Panc1 (cell line): ENCODE data around the gene DENND11.

Experiments used
- POLR2AphosphoS5 ChIP-seq: IDR thresholded peaks from 2 replicates; pipeline ENCODE4 v1.6.1; 2012; ENCODE audit warnings: mild to moderate bottlenecking, low read depth, low read length, moderate library complexity
- SIN3A ChIP-seq: IDR thresholded peaks from 2 replicates; pipeline ENCODE4 v1.6.1; 2012; ENCODE audit warnings: low read depth, mild to moderate bottlenecking, low read length, moderate library complexity, borderline replicate concordance; ENCODE audit not compliant: insufficient read depth
- TCF7L2 ChIP-seq: IDR thresholded peaks from 2 replicates; pipeline ENCODE4 v1.6.1; 2011; ENCODE audit warnings: mild to moderate bottlenecking, low read depth, low read length, inconsistent platforms
- TF ChIP-seq, protein P1 (sequence below): fragments of 450-650 bp; IDR thresholded peaks from 2 replicates; pipeline ENCODE4 v1.5.1; 2017; ENCODE audit warnings: mild to moderate bottlenecking
- TF ChIP-seq, protein P2 (sequence below), 2 experiments: IDR thresholded peaks; 2 replicates each; pipeline ENCODE4 v1.6.1; 2011 to 2012; ENCODE audit warnings: low read depth in 2 of 2, control low read depth in 1 of 2, low read length in 1 of 2, mild to moderate bottlenecking in 1 of 2, moderate library complexity in 1 of 2; ENCODE audit not compliant: insufficient read depth in 1 of 2

GRCh38 chr7:141663081-141663849, 38.7 kb downstream of the DENND11 start:
- TF ChIP-seq, protein P1, sequence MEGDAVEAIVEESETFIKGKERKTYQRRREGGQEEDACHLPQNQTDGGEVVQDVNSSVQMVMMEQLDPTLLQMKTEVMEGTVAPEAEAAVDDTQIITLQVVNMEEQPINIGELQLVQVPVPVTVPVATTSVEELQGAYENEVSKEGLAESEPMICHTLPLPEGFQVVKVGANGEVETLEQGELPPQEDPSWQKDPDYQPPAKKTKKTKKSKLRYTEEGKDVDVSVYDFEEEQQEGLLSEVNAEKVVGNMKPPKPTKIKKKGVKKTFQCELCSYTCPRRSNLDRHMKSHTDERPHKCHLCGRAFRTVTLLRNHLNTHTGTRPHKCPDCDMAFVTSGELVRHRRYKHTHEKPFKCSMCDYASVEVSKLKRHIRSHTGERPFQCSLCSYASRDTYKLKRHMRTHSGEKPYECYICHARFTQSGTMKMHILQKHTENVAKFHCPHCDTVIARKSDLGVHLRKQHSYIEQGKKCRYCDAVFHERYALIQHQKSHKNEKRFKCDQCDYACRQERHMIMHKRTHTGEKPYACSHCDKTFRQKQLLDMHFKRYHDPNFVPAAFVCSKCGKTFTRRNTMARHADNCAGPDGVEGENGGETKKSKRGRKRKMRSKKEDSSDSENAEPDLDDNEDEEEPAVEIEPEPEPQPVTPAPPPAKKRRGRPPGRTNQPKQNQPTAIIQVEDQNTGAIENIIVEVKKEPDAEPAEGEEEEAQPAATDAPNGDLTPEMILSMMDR, result no peak
- TF ChIP-seq POLR2AphosphoS5 (no peak), SIN3A (no peak), TCF7L2 (no peak)
- TF ChIP-seq, protein P2, sequence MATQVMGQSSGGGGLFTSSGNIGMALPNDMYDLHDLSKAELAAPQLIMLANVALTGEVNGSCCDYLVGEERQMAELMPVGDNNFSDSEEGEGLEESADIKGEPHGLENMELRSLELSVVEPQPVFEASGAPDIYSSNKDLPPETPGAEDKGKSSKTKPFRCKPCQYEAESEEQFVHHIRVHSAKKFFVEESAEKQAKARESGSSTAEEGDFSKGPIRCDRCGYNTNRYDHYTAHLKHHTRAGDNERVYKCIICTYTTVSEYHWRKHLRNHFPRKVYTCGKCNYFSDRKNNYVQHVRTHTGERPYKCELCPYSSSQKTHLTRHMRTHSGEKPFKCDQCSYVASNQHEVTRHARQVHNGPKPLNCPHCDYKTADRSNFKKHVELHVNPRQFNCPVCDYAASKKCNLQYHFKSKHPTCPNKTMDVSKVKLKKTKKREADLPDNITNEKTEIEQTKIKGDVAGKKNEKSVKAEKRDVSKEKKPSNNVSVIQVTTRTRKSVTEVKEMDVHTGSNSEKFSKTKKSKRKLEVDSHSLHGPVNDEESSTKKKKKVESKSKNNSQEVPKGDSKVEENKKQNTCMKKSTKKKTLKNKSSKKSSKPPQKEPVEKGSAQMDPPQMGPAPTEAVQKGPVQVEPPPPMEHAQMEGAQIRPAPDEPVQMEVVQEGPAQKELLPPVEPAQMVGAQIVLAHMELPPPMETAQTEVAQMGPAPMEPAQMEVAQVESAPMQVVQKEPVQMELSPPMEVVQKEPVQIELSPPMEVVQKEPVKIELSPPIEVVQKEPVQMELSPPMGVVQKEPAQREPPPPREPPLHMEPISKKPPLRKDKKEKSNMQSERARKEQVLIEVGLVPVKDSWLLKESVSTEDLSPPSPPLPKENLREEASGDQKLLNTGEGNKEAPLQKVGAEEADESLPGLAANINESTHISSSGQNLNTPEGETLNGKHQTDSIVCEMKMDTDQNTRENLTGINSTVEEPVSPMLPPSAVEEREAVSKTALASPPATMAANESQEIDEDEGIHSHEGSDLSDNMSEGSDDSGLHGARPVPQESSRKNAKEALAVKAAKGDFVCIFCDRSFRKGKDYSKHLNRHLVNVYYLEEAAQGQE (IDR thresholded peaks at IDR 0.05; ENCODE audit: insufficient read depth in 1 of 2, low read depth in 2 of 2, low read length in 1 of 2), result no peak
